ENCODE results near the gene GLT8D2. TPM values are rescaled to one million over a fixed set of nuclear protein-coding genes. Genes with fewer than 3 reads are reported as not detected.

GLT8D2 gene
- polyA plus RNA-seq, 1 experiment = 119 TPM

DNA sequence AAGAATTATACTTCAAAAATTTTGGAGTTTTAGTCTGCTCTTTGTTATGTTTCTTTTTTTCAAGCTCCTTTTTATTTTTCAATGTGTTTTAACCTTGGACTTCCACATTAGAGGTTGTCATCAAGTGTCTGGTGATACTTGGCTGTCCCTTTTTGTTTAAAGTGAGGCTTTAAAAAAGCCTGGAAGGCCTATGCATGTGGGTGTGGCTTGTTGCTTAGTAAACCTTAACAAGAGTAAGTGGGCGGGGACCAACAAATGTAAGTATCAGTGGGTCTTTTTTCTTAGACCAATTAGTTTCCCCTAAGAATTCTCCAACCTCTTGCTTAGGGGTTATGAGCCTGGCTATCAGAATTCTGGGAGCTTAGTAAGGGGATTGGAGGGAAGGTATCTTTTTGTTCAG is 40.7 kb upstream of the GLT8D2 start:
- ChIA-PET POLR2A (no interaction called here), CTCF (interaction anchor here (3.4 kb wide), 1 partner anchor 18 kb away, joined by 23 read pairs; no protein-coding TSS in a partner anchor)
- H3K27ac ChIP-seq (ENCODE audit: low read depth, low read length) = no peak overlapping the region

DNA sequence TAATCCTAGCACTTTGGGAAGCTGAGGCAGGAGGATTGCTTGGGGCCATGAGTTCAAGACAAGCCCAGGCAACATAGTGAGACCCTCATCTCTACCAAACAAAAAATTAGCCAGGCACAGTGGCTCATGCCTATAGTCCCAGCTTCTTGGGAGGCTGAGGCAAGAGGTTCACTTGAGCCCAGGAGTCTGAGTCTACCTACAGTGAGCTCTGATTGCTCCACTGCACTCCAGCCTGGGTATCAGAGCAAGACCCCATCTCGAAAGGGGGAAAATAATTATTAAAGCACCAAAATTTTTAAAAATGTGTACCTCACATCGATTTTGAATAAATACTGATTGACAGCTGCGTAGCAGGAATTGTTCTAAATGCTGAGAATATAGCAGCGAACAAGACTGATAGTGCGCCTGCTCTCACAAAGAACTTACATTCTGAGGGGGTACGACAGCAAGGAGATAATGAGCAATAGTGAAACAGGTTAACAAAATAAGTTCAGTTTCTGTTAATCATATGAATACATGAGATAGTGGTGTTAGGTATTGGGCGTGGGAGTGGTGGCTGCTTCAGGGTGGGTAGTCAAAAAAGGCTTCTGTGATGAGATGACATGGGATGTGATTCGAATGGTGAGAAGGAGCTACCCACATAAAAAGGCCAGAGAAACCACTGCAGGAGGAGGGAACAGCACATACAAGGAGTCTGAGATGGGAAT is 33.9 kb upstream of the GLT8D2 start:
- Histone ChIP-seq H3K27ac (ENCODE audit: low read depth, low read length) (no peak overlapping the region), H3K27me3 (ENCODE audit: control insufficient read depth, insufficient read depth, low read length) (no peaks in the 10 kb centered on the region), H3K4me3 (ENCODE audit: low read depth, low read length) (no peak overlapping the region), H3K9me3 (ENCODE audit: control insufficient read depth, insufficient read depth, low read length) (no peaks in the 10 kb centered on the region)
- ChIA-PET POLR2A (interaction anchor here (0.9 kb wide), 1 partner anchor 118 kb away, joined by 3 read pairs; the partner anchor contains the start of gene TDG), CTCF (interaction anchor here (0.6 to 3.1 kb wide), 2 partner anchors 25 to 1248 kb away, joined by 4 to 16 read pairs; no protein-coding TSS in a partner anchor)
- no peak for DNase-seq (ENCODE audit: low read depth, low spot score)
- TF ChIP-seq, protein P1, sequence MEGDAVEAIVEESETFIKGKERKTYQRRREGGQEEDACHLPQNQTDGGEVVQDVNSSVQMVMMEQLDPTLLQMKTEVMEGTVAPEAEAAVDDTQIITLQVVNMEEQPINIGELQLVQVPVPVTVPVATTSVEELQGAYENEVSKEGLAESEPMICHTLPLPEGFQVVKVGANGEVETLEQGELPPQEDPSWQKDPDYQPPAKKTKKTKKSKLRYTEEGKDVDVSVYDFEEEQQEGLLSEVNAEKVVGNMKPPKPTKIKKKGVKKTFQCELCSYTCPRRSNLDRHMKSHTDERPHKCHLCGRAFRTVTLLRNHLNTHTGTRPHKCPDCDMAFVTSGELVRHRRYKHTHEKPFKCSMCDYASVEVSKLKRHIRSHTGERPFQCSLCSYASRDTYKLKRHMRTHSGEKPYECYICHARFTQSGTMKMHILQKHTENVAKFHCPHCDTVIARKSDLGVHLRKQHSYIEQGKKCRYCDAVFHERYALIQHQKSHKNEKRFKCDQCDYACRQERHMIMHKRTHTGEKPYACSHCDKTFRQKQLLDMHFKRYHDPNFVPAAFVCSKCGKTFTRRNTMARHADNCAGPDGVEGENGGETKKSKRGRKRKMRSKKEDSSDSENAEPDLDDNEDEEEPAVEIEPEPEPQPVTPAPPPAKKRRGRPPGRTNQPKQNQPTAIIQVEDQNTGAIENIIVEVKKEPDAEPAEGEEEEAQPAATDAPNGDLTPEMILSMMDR (IDR thresholded peaks at IDR 0.05; ENCODE audit: low read depth, low read length) = no peak

More for the DNA sequence above, 40.7 kb upstream of the GLT8D2 start:
- DNase-seq (ENCODE audit: low read depth, low spot score) = no peak
- TF ChIP-seq, protein P1 (IDR thresholded peaks at IDR 0.05; ENCODE audit: low read depth, low read length) = no peak
- H3K27me3 ChIP-seq (ENCODE audit: control insufficient read depth, insufficient read depth, low read length) = no peaks in the 10 kb centered on the region
- H3K9me3 ChIP-seq (ENCODE audit: control insufficient read depth, insufficient read depth, low read length) = no peaks in the 10 kb centered on the region
- no peak overlapping the region for H3K4me3 ChIP-seq (ENCODE audit: low read depth, low read length)

DNA sequence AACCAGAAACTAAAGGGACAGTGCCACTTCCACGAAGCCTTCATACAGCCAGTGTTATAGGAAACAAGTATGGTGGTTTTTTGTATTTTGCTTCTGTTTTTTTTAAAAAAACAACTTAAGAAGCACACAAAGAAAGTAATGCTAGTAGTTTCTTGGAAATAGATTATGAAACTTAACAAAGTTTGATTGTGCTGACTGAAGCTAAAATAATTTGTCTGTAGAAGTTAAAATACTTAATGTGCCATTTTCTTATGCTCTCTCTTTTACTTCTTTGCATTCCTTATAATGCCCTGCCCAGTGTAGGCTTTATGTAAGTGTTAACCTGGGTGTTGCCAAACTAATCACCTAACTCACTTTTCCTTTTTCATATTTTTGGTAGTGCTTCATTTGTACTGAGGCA is 30.8 kb upstream of the GLT8D2 start:
- Histone ChIP-seq H3K4me3 (ENCODE audit: low read depth, low read length) (no peak overlapping the region), H3K9me3 (ENCODE audit: control insufficient read depth, insufficient read depth, low read length) (no peaks in the 10 kb centered on the region), H3K27me3 (ENCODE audit: control insufficient read depth, insufficient read depth, low read length) (no peaks in the 10 kb centered on the region), H3K27ac (ENCODE audit: low read depth, low read length) (no peak overlapping the region)
- TF ChIP-seq, protein P1 (IDR thresholded peaks at IDR 0.05; ENCODE audit: low read depth, low read length) = no peak
- CTCF ChIA-PET = no interaction called here
- POLR2A ChIA-PET = no interaction called here
- no peak for DNase-seq (ENCODE audit: low read depth, low spot score)

DNA sequence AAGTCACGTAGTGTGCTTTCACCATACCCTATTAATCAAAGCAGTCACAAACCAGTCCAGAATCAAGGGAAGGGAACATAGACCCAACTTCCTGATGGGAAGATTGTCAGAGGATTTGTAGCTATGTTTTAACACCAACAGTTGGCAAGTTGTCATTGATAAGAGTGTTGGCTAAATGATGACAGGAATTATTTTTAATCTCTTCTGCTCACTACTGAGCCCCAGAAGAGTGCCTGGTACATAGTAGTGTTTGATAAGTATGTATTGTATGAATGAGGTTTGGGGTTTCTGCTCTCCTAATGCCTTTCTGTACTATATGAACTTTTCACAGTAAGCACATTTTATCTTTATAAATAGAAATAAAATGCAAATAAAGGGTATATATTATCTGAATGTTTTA is 29.0 kb upstream of the GLT8D2 start:
- DNase-seq (ENCODE audit: low read depth, low spot score) = no peak
- H3K27ac ChIP-seq (ENCODE audit: low read depth, low read length) = no peak overlapping the region
- TF ChIP-seq, protein P1 (IDR thresholded peaks at IDR 0.05; ENCODE audit: low read depth, low read length) = no peak
- ChIA-PET POLR2A (interaction anchor here (1.6 kb wide), 1 partner anchor 15 kb away, joined by 4 read pairs; the partner anchor contains the start of gene HCFC2), CTCF (interaction anchor here (2.1 kb wide), 1 partner anchor 30 kb away, joined by 12 read pairs; no protein-coding TSS in a partner anchor)
- H3K9me3 ChIP-seq (ENCODE audit: control insufficient read depth, insufficient read depth, low read length) = no peaks in the 10 kb centered on the region
- H3K27me3 ChIP-seq (ENCODE audit: control insufficient read depth, insufficient read depth, low read length) = no peaks in the 10 kb centered on the region
- H3K4me3 ChIP-seq (ENCODE audit: low read depth, low read length) = no peak overlapping the region

DNA sequence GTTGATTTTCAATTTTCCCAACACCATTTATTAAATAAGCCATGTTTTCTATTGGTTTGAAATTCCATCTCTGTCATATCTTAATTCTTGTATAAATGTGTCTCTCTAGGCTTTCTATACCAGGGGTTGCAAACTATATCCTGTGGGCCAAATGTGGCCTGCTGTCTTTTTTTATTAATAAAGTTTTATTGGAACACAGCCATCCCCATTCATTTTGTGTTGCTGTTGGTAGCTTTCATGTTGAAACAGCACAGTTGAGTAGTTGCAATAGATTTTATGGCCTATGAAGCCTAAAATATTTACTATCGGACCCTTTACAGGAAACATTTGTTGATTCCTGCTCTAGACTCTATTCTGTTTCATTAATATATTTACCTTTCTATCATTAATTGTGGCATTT is 23.7 kb upstream of the GLT8D2 start:
- Histone ChIP-seq H3K4me3 (ENCODE audit: low read depth, low read length) (no peak overlapping the region), H3K27ac (ENCODE audit: low read depth, low read length) (no peak overlapping the region), H3K27me3 (ENCODE audit: control insufficient read depth, insufficient read depth, low read length) (no peaks in the 10 kb centered on the region), H3K9me3 (ENCODE audit: control insufficient read depth, insufficient read depth, low read length) (no peaks in the 10 kb centered on the region)
- no peak for DNase-seq (ENCODE audit: low read depth, low spot score)
- POLR2A ChIA-PET = no interaction called here
- TF ChIP-seq, protein P1 (IDR thresholded peaks at IDR 0.05; ENCODE audit: low read depth, low read length) = no peak
- CTCF ChIA-PET = interaction anchor here (0.8 to 1.2 kb wide), 2 partner anchors 35 to 140 kb away, joined by 3 read pairs; no protein-coding TSS in a partner anchor
